ENCODE measurements around the gene TMEM17. TPM values are rescaled to one million over a fixed set of nuclear protein-coding genes. Genes with fewer than 3 reads are reported as not detected.

Gene TMEM17
- total and polyA plus RNA-seq, 2 of the 13 experiments (the other 11 are each of a cell fraction or from before 2014, with no cell fraction given): 0.22 to 0.50 TPM

DNA sequence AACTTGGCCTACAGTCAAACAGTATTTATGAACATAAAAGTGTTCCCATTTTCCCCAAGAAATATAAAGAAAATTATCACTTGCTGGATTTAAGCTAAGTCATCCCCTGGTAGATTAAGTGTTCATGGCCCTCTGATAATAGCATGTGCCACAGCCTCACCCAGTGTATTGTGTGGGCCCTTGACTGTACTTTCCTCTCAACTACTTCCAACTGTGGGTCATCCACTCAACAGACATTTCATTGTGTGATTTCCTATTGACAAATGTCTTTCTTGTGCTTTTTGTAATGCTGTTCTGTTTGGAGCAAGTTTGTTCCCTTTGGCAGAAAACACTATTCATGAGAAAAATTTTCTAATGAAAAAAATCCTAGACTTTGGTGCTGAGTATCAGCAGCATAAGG lies 48.4 kb upstream of the TMEM17 start:
- ChIA-PET CTCF (ENCODE audit: low intra/inter-chr PET ratio, low total read pairs) (no interaction called here), POLR2A (interaction anchor here (0.8 kb wide), 1 partner anchor 14 kb away, joined by 3 read pairs; no protein-coding TSS in a partner anchor)
- FAIRE-seq: no peak
- Histone ChIP-seq H3K4me1 (ENCODE audit: insufficient read depth, low read length) (peaks cover 39% of the 10 kb centered on the region), H2AFZ (ENCODE audit: low read length) (no peak overlapping the region), H3K9me3 (ENCODE audit: low read length) (no peaks in the 10 kb centered on the region), H3K27me3 (ENCODE audit: control insufficient read depth in 1 of 2, insufficient read depth in 2 of 2, low read length in 2 of 2) (no peaks in the 10 kb centered on the region), H3K4me3 (replicated peaks in 1 of 3; ENCODE audit: insufficient read depth in 1 of 3, low read depth in 2 of 3, low read length in 3 of 3) (no peak overlapping the region), H3K4me2 (ENCODE audit: low read depth, low read length) (no peak overlapping the region), H3K79me2 (ENCODE audit: insufficient read depth, low read length) (no peaks in the 10 kb centered on the region), H3K9ac (ENCODE audit: insufficient read depth, low read depth, low read length) (no peak overlapping the region), H3K36me3 (replicated peaks in 1 of 2; ENCODE audit: control insufficient read depth in 1 of 2, insufficient read depth in 2 of 2, low read length in 2 of 2) (no peaks in the 10 kb centered on the region), H3K27ac (ENCODE audit: extremely low read length, insufficient read depth, low read length) (no peak overlapping the region), H4K20me1 (ENCODE audit: insufficient read depth, low read length) (no peaks in the 10 kb centered on the region)
- ATAC-seq: no peak
- no peak for TF ChIP-seq KDM5A (IDR thresholded peaks at IDR 0.05; ENCODE audit: borderline replicate concordance, low read length)
- TF ChIP-seq CREB1 (IDR thresholded peaks at IDR 0.05): no peak
- 0 out of 2 replicates have a peak, but pooled peaks have one; percentile 31 for TF ChIP-seq CREB1 (CRISPR knock-in tag; IDR thresholded peaks at IDR 0.05)
- TF ChIP-seq NPAS2 (CRISPR knock-in tag; IDR thresholded peaks at IDR 0.05; ENCODE audit: borderline replicate concordance): no peak
- TF ChIP-seq GLMP (CRISPR knock-in tag; IDR thresholded peaks at IDR 0.05; ENCODE audit: borderline replicate concordance): no peak
- no peak for TF ChIP-seq SMAD1 (CRISPR knock-in tag; IDR thresholded peaks at IDR 0.05; ENCODE audit: borderline replicate concordance, low read depth)
- 0 out of 2 replicates have a peak, but pooled peaks have one; percentile 19 for TF ChIP-seq NFIC (IDR thresholded peaks at IDR 0.05; ENCODE audit: low read length)
- intact Hi-C loops (cut with micrococcal nuclease; ENCODE audit: unreplicated experiment) (no loop called here), in situ Hi-C loops (cut with HindIII; ENCODE audit: extremely low pct_ligation_motif_present, low pct_unique_long_range_greater_than_20kb) (no loop called here)
- no peak for DNase-seq (ENCODE audit: low spot score)
- no TSS peak for BruUV-seq (replicated peaks)

DNA sequence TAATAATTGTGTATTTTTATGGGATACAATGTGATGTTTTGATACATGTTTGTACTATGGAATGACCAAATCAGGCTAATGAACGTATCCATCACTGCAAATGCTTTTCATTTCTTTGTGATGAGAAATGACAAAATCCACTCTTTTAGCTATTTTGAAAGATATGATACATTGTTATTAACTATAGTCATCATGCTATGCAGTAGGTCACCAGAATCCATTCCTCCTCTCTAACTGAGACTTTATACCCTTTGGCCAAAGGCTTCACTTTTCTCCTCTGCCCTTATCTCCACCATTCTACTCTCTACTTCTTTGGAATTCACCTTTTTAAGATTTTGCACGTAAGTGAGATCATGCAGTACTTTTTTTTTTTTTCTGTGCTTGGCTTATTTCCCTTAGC lies 44.5 kb upstream of the TMEM17 start:
- intact Hi-C loops (cut with micrococcal nuclease; ENCODE audit: unreplicated experiment) (no loop called here), in situ Hi-C loops (cut with HindIII; ENCODE audit: extremely low pct_ligation_motif_present, low pct_unique_long_range_greater_than_20kb) (no loop called here)
- ChIA-PET CTCF (ENCODE audit: low intra/inter-chr PET ratio, low total read pairs) (no interaction called here), POLR2A (no interaction called here)
- no peaks in the 10 kb centered on the region for H3K27me3 ChIP-seq (ENCODE audit: control insufficient read depth in 1 of 2, insufficient read depth in 2 of 2, low read length in 2 of 2)
- H3K4me2 ChIP-seq (ENCODE audit: low read depth, low read length): no peak overlapping the region
- no peaks in the 10 kb centered on the region for H4K20me1 ChIP-seq (ENCODE audit: insufficient read depth, low read length)
- H3K27ac ChIP-seq (ENCODE audit: extremely low read length, insufficient read depth, low read length): no peak overlapping the region
- H3K4me3 ChIP-seq (replicated peaks in 1 of 3; ENCODE audit: insufficient read depth in 1 of 3, low read depth in 2 of 3, low read length in 3 of 3): no peak overlapping the region
- H3K36me3 ChIP-seq (replicated peaks in 1 of 2; ENCODE audit: control insufficient read depth in 1 of 2, insufficient read depth in 2 of 2, low read length in 2 of 2): no peaks in the 10 kb centered on the region
- no peak for ATAC-seq
- no TSS peak for BruUV-seq (replicated peaks)
- H3K9me3 ChIP-seq (ENCODE audit: low read length): no peaks in the 10 kb centered on the region
- 96% methylated on average over 2 of the region's 2 CpGs for WGBS (ENCODE audit: low lambda C conversion rate)
- no peaks in the 10 kb centered on the region for H3K79me2 ChIP-seq (ENCODE audit: insufficient read depth, low read length)
- H3K9ac ChIP-seq (ENCODE audit: insufficient read depth, low read depth, low read length): no peak overlapping the region
- no peak for TF ChIP-seq KLF11 (CRISPR knock-in tag; IDR thresholded peaks at IDR 0.05)
- no peak for TF ChIP-seq NFKB2 (CRISPR knock-in tag; IDR thresholded peaks at IDR 0.05; ENCODE audit: borderline replicate concordance)
- H2AFZ ChIP-seq (ENCODE audit: low read length): no peak overlapping the region
- FAIRE-seq: peak; percentile 23
- peaks cover 26% of the 10 kb centered on the region for H3K4me1 ChIP-seq (ENCODE audit: insufficient read depth, low read length)
- DNase-seq (ENCODE audit: low spot score): no peak
